MM.1S (cell line): ENCODE results near the gene NFATC1.

Source experiments
- DNase-seq: peaks from one replicate; pipeline ENCODE4 v3.0.0-alpha.2; 2015
- H2AFZ ChIP-seq: fragments of 300-600 bp; sonication (generic); 2 replicates; pipeline ENCODE4 v1.6.0; 2016; ENCODE audit warnings: antibody characterized with exemption, low read length
- H3F3A ChIP-seq: fragments of 300-600 bp; sonication (generic); 2 replicates; pipeline ENCODE4 v1.6.1; 2016; ENCODE audit warnings: mild to moderate bottlenecking, antibody characterized with exemption, low read length, moderate library complexity, mixed read lengths; ENCODE audit not compliant: insufficient read depth
- H3K27ac ChIP-seq: fragments of 300-600 bp; sonication (generic); 2 replicates; pipeline ENCODE4 v1.5.1; 2016; ENCODE audit warnings: mild to moderate bottlenecking, low read length
- H3K27me3 ChIP-seq: fragments of 300-600 bp; sonication (generic); replicated peaks from 2 replicates; pipeline ENCODE4 v1.6.0; 2016; ENCODE audit warnings: low read length; ENCODE audit not compliant: insufficient read depth
- H3K36me3 ChIP-seq: fragments of 300-600 bp; sonication (generic); replicated peaks from 2 replicates; pipeline ENCODE4 v1.6.1; 2016; ENCODE audit warnings: mild to moderate bottlenecking, low read length, mixed read lengths; ENCODE audit not compliant: insufficient read depth
- H3K4me1 ChIP-seq: fragments of 300-600 bp; sonication (generic); 2 replicates; pipeline ENCODE4 v1.6.1; 2016; ENCODE audit warnings: low read length, mixed read lengths
- H3K4me2 ChIP-seq: fragments of 300-600 bp; sonication (generic); 2 replicates; pipeline ENCODE4 v1.6.0; 2016; ENCODE audit warnings: low read depth, low read length
- H3K4me3 ChIP-seq: fragments of 300-600 bp; sonication (generic); 2 replicates; pipeline ENCODE4 v1.5.1; 2016; ENCODE audit warnings: low read length, mixed read lengths
- H3K79me2 ChIP-seq: fragments of 300-600 bp; sonication (generic); 2 replicates; pipeline ENCODE4 v1.6.1; 2016; ENCODE audit warnings: mixed run types, low read length, mixed read lengths
- H3K9ac ChIP-seq: fragments of 300-600 bp; sonication (generic); 2 replicates; pipeline ENCODE4 v1.6.1; 2016; ENCODE audit warnings: low read length, mixed read lengths
- H3K9me2 ChIP-seq: fragments of 300-600 bp; sonication (generic); replicated peaks from 2 replicates; pipeline ENCODE4 v1.6.1; 2016; ENCODE audit warnings: mild to moderate bottlenecking, low read length, mixed read lengths; ENCODE audit not compliant: insufficient read depth
- H3K9me3 ChIP-seq: fragments of 300-600 bp; sonication (generic); replicated peaks from 2 replicates; pipeline ENCODE4 v1.6.1; 2016; ENCODE audit warnings: mild to moderate bottlenecking, low read length, mixed read lengths; ENCODE audit not compliant: insufficient read depth
- H4K20me1 ChIP-seq: fragments of 300-600 bp; sonication (generic); 2 replicates; pipeline ENCODE4 v1.6.1; 2016; ENCODE audit warnings: mild to moderate bottlenecking, low read length, moderate library complexity, mixed read lengths; ENCODE audit not compliant: insufficient read depth
- CTCF ChIP-seq: fragments of 300-600 bp; sonication (generic); IDR thresholded peaks from 2 replicates; pipeline ENCODE4 v1.5.1; 2016; ENCODE audit warnings: antibody characterized with exemption, low read length, mixed read lengths
- EZH2 ChIP-seq: fragments of 300-600 bp; sonication (generic); optimal IDR thresholded peaks from 2 replicates; pipeline ENCODE3; 2017; ENCODE audit warnings: low read depth, mild to moderate bottlenecking, antibody characterized with exemption, low read length, mixed read lengths
- EZH2phosphoT487 ChIP-seq: fragments of 300-600 bp; sonication (generic); IDR thresholded peaks from 2 replicates; pipeline ENCODE4 v1.6.1; 2018; ENCODE audit warnings: antibody characterized with exemption, low read length

NFATC1 gene

GRCh38 chr18:79490626-79491041 is 94.9 kb downstream of the NFATC1 start:
- no peaks in the 10 kb centered on the region for H3K36me3 ChIP-seq
- DNase-seq, result no peak
- no peak overlapping the region for H3K4me2 ChIP-seq
- no peaks in the 10 kb centered on the region for H3K9me3 ChIP-seq
- no peaks in the 10 kb centered on the region for H3K9me2 ChIP-seq
- TF ChIP-seq CTCF (no peak), EZH2phosphoT487 (no peak)
- no peak overlapping the region for H2AFZ ChIP-seq
- no peaks in the 10 kb centered on the region for H3K4me1 ChIP-seq
- H3K4me3 ChIP-seq, result no peak overlapping the region
- H3K79me2 ChIP-seq, result no peaks in the 10 kb centered on the region
- no peaks in the 10 kb centered on the region for H3F3A ChIP-seq
- no peaks in the 10 kb centered on the region for H3K27me3 ChIP-seq
- no peaks in the 10 kb centered on the region for H4K20me1 ChIP-seq
- H3K27ac ChIP-seq, result no peak overlapping the region
- no peak overlapping the region for H3K9ac ChIP-seq

- Histone ChIP-seq H3K4me3 (no peak overlapping the region), H3F3A (no peaks in the 10 kb centered on the region), H3K4me1 (no peaks in the 10 kb centered on the region), H3K79me2 (no peaks in the 10 kb centered on the region), H3K36me3 (no peaks in the 10 kb centered on the region), H3K27me3 (no peaks in the 10 kb centered on the region), H3K27ac (no peak overlapping the region), H3K9ac (no peak overlapping the region), H3K4me2 (no peak overlapping the region), H2AFZ (no peak overlapping the region), H3K9me2 (no peaks in the 10 kb centered on the region), H3K9me3 (no peaks in the 10 kb centered on the region), H4K20me1 (no peaks in the 10 kb centered on the region)
- TF ChIP-seq EZH2 (no peak), CTCF (no peak), EZH2phosphoT487 (no peak)
- no peak for DNase-seq
These were observed 95.4 kb downstream of the NFATC1 start for GRCh38 chr18:79491081-79491551.

GRCh38 chr18:79493211-79493800 is 97.6 kb downstream of the NFATC1 start:
- no peaks in the 10 kb centered on the region for H3K9me3 ChIP-seq
- no peaks in the 10 kb centered on the region for H4K20me1 ChIP-seq
- no peaks in the 10 kb centered on the region for H3K36me3 ChIP-seq
- no peaks in the 10 kb centered on the region for H3K79me2 ChIP-seq
- H3K27me3 ChIP-seq, result no peaks in the 10 kb centered on the region
- H2AFZ ChIP-seq, result no peak overlapping the region
- no peaks in the 10 kb centered on the region for H3F3A ChIP-seq
- no peak overlapping the region for H3K4me3 ChIP-seq
- H3K4me1 ChIP-seq, result no peaks in the 10 kb centered on the region
- H3K27ac ChIP-seq, result no peak overlapping the region
- no peak for TF ChIP-seq CTCF
- no peak for TF ChIP-seq EZH2phosphoT487
- TF ChIP-seq EZH2, result no peak
- no peak overlapping the region for H3K4me2 ChIP-seq
- no peak for DNase-seq
- no peaks in the 10 kb centered on the region for H3K9me2 ChIP-seq
- no peak overlapping the region for H3K9ac ChIP-seq
